OCI-LY7 (cell line): ENCODE data around the gene DHRS12.

Source experiments
- EZH2phosphoT487 ChIP-seq: fragments of 200-600 bp; sonication (generic); IDR thresholded peaks from 2 replicates; pipeline ENCODE4 v1.6.1; 2018; ENCODE audit warnings: low read depth, borderline replicate concordance, mild to moderate bottlenecking, mixed run types, antibody characterized with exemption, low read length, moderate library complexity, mixed read lengths
- TF ChIP-seq, protein P1 (sequence below): fragments of 200-600 bp; sonication (generic); conservative IDR thresholded peaks from 2 replicates; pipeline ENCODE4 v1.5.1; 2014; ENCODE audit warnings: mild to moderate bottlenecking, antibody characterized with exemption, low read length, moderate library complexity, mixed read lengths

DNA sequence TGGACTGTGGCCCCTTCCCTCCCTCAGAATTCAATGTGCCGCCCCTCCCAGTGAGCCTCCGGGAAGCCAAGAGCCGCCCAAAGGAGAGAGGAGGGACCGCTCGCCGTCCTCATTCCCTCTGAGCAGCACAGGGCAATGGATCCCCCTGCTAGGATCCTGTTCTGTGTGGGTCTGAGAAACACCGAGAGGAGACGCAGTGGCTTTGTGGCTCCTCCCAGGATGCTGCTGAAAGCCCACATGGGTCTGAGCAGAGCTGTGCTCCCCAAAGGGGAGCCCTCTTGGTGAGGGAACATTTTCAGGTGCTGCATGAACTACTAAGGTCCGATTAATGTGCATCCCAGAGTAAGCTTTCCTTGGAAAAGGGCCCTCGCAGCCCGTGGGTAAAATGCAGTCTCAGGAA is 30.4 kb downstream of the DHRS12 start:
- TF ChIP-seq, protein P1, sequence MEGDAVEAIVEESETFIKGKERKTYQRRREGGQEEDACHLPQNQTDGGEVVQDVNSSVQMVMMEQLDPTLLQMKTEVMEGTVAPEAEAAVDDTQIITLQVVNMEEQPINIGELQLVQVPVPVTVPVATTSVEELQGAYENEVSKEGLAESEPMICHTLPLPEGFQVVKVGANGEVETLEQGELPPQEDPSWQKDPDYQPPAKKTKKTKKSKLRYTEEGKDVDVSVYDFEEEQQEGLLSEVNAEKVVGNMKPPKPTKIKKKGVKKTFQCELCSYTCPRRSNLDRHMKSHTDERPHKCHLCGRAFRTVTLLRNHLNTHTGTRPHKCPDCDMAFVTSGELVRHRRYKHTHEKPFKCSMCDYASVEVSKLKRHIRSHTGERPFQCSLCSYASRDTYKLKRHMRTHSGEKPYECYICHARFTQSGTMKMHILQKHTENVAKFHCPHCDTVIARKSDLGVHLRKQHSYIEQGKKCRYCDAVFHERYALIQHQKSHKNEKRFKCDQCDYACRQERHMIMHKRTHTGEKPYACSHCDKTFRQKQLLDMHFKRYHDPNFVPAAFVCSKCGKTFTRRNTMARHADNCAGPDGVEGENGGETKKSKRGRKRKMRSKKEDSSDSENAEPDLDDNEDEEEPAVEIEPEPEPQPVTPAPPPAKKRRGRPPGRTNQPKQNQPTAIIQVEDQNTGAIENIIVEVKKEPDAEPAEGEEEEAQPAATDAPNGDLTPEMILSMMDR = no peak
- no peak for TF ChIP-seq EZH2phosphoT487
